SIG-M5 (cell line): ENCODE data around the gene ALDH3B2.

ENCODE experiments used
- DNase-seq: peaks from one replicate; lab custom pipeline; 2025; lab: John Stamatoyannopoulos, UW

Gene ALDH3B2

GRCh38 chr11:67613960-67614715, 60.3 kb downstream of the ALDH3B2 start:
- DNase-seq = peak; percentile 21

DNA sequence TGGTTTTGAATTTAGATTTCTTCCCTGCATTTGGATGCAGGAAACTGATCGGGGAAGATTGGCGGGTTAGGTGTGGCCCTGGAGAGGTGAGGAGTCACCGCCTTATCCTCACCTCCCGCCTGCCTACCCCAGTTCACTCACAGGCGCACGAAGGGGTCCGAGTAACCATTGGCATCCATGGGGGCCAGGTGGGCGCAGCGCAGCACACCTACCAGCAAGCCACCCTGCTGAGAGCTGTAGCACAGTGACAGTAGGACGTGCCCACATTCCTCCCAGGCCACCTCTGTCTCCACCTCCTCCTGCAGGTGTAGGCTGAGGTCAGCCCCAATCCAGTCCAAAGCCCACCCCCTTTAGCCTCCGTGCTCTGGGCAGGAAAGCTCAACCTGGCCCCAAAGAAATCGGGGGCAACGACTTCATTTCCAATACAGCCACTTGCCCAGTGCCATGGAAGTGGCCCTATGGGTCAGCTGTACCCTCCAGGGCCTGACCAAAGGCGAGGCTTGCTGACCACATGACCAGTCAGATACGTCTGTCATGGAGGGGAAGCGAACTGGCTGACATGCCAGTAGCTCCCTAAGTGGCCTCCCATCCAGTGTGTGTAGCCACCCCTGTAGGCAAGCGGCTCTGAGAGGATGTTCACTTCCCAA, 61.0 kb downstream of the ALDH3B2 start:
- no peak for DNase-seq

GRCh38 chr11:67612751-67613150, 61.7 kb downstream of the ALDH3B2 start:
- no peak for DNase-seq
